A549 treated with CORT108297 at 1 μM for 4 hours (cell line): Measurements from ENCODE around the gene NPY. TPM values are rescaled to one million over a fixed set of nuclear protein-coding genes. Genes with fewer than 3 reads are reported as not detected.

ENCODE experiments used
- total RNA-seq: library from RNA; stranded (reverse); fragments of 200-300 nt; extraction: Qiagen RNA extraction; gene quantifications from 5 replicates; pipeline ENCODE4 v1.2.3, GENCODE V29; 2022

NPY gene
- total RNA-seq: not detected in 5 replicates

DNA sequence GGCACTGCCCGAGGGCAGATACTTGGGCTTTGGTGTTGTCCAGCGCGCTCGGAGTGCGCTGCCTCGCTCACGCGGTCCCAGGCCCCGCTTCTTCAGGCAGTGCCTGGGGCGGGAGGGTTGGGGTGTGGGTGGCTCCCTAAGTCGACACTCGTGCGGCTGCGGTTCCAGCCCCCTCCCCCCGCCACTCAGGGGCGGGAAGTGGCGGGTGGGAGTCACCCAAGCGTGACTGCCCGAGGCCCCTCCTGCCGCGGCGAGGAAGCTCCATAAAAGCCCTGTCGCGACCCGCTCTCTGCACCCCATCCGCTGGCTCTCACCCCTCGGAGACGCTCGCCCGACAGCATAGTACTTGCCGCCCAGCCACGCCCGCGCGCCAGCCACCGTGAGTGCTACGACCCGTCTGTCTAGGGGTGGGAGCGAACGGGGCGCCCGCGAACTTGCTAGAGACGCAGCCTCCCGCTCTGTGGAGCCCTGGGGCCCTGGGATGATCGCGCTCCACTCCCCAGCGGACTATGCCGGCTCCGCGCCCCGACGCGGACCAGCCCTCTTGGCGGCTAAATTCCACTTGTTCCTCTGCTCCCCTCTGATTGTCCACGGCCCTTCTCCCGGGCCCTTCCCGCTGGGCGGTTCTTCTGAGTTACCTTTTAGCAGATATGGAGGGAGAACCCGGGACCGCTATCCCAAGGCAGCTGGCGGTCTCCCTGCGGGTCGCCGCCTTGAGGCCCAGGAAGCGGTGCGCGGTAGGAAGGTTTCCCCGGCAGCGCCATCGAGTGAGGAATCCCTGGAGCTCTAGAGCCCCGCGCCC, at the start of gene NPY:
NPY (plus strand) TSS at position 294 of the 802 bp plus-strand sequence. CDS start 1,051 bp downstream, outside the sequence.

